Measurements from ENCODE around the gene TTC7B. TPM values are rescaled to one million over a fixed set of nuclear protein-coding genes. Genes with fewer than 3 reads are reported as not detected.

The TTC7B gene
- total RNA-seq (2014; rRNA removed; shearing (Covaris generic)) = 16.5 and 28.6 TPM in 2 replicates
- 7.9 and 10.1 TPM in 2 replicates for polyA plus RNA-seq (2016; fragmentation: Nextera tagmentation; extraction: Ambion mirVana)
- long read RNA-seq, full-length matches to known transcripts = 1 of 1 reads
- long read RNA-seq, partial matches to known transcripts = 0 of 1 reads
- long read RNA-seq, other reads (novel, unspliced or antisense) = 0 of 1 reads

GRCh38 chr14:90815822-90816662 is at the start of gene TTC7B:
Gene TTC7B (minus strand): TSS chr14:90816430. CDS start chr14:90816295, 135 bp downstream.
- Mint-ChIP-seq H3K4me3 (peak within 1 kb of the TSS; percentile 72), H3K27me3 (ENCODE audit: insufficient read depth, low read depth, poor library complexity) (peaks cover 17% of the 10 kb centered on the region), H3K27ac (no peak within 1 kb of the TSS), H3K36me3 (ENCODE audit: low read depth) (no peaks in the 10 kb centered on the region), H3K4me1 (peaks cover 8% of the 10 kb centered on the region), H3K9me3 (no peaks in the 10 kb centered on the region)
- TF ChIP-seq, protein P1, sequence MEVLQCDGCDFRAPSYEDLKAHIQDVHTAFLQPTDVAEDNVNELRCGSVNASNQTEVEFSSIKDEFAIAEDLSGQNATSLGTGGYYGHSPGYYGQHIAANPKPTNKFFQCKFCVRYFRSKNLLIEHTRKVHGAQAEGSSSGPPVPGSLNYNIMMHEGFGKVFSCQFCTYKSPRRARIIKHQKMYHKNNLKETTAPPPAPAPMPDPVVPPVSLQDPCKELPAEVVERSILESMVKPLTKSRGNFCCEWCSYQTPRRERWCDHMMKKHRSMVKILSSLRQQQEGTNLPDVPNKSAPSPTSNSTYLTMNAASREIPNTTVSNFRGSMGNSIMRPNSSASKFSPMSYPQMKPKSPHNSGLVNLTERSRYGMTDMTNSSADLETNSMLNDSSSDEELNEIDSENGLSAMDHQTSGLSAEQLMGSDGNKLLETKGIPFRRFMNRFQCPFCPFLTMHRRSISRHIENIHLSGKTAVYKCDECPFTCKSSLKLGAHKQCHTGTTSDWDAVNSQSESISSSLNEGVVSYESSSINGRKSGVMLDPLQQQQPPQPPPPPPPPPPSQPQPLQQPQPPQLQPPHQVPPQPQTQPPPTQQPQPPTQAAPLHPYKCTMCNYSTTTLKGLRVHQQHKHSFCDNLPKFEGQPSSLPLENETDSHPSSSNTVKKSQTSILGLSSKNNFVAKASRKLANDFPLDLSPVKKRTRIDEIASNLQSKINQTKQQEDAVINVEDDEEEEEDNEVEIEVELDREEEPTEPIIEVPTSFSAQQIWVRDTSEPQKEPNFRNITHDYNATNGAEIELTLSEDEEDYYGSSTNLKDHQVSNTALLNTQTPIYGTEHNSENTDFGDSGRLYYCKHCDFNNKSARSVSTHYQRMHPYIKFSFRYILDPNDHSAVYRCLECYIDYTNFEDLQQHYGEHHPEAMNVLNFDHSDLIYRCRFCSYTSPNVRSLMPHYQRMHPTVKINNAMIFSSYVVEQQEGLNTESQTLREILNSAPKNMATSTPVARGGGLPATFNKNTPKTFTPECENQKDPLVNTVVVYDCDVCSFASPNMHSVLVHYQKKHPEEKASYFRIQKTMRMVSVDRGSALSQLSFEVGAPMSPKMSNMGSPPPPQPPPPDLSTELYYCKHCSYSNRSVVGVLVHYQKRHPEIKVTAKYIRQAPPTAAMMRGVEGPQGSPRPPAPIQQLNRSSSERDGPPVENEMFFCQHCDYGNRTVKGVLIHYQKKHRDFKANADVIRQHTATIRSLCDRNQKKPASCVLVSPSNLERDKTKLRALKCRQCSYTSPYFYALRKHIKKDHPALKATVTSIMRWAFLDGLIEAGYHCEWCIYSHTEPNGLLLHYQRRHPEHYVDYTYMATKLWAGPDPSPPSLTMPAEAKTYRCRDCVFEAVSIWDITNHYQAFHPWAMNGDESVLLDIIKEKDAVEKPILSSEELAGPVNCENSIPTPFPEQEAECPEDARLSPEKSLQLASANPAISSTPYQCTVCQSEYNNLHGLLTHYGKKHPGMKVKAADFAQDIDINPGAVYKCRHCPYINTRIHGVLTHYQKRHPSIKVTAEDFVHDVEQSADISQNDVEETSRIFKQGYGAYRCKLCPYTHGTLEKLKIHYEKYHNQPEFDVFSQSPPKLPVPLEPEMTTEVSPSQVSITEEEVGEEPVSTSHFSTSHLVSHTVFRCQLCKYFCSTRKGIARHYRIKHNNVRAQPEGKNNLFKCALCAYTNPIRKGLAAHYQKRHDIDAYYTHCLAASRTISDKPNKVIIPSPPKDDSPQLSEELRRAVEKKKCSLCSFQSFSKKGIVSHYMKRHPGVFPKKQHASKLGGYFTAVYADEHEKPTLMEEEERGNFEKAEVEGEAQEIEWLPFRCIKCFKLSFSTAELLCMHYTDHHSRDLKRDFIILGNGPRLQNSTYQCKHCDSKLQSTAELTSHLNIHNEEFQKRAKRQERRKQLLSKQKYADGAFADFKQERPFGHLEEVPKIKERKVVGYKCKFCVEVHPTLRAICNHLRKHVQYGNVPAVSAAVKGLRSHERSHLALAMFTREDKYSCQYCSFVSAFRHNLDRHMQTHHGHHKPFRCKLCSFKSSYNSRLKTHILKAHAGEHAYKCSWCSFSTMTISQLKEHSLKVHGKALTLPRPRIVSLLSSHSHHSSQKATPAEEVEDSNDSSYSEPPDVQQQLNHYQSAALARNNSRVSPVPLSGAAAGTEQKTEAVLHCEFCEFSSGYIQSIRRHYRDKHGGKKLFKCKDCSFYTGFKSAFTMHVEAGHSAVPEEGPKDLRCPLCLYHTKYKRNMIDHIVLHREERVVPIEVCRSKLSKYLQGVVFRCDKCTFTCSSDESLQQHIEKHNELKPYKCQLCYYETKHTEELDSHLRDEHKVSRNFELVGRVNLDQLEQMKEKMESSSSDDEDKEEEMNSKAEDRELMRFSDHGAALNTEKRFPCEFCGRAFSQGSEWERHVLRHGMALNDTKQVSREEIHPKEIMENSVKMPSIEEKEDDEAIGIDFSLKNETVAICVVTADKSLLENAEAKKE (CRISPR knock-in tag; IDR thresholded peaks at IDR 0.05) = no peak
- TF ChIP-seq CTCF (conservative IDR thresholded peaks at IDR 0.05; ENCODE audit: low read depth in 2 of 2) = peak in 1 of 2 experiments; percentile 53; a peak in 2 of 4 replicates
- H3K4me3 ChIP-seq = peak within 1 kb of the TSS; percentile 69
- H3F3A ChIP-seq (replicated peaks; ENCODE audit: low read depth) = no peaks in the 10 kb centered on the region
- H4K20me1 ChIP-seq (replicated peaks; ENCODE audit: insufficient read depth) = no peaks in the 10 kb centered on the region; the same call in 1 of the 2 replicates
- H3K27me3 ChIP-seq (ENCODE audit: insufficient read depth) = peaks cover 14% of the 10 kb centered on the region
- H3K9me2 ChIP-seq (ENCODE audit: insufficient read depth) = no peaks in the 10 kb centered on the region
- H3K79me2 ChIP-seq (replicated peaks; ENCODE audit: insufficient read depth) = peaks cover 3% of the 10 kb centered on the region
- H3K4me1 ChIP-seq (ENCODE audit: insufficient read depth) = peaks cover 13% of the 10 kb centered on the region
- DNase-seq (ENCODE audit: low spot score) (peak; percentile 72), ATAC-seq (peak; percentile 86)
- H3K4me2 ChIP-seq = peak within 1 kb of the TSS; percentile 90
- H3K27ac ChIP-seq (ENCODE audit: low read depth) = no peak within 1 kb of the TSS
- no peaks in the 10 kb centered on the region for H3K36me3 ChIP-seq (ENCODE audit: insufficient read depth)
- peak within 1 kb of the TSS; percentile 96 for H2AFZ ChIP-seq

Measured in GM23338 (cell line).